GM18909 (cell line): ENCODE data around the gene EIF3J.
A peak's percentile ranks its signal among the peaks of the same experiment; 100 is the strongest.
"Not testable (repeated sequence)": the region's sequence is repeated elsewhere in the genome, so short reads cannot be mapped to it uniquely, and the experiment has no call there.

Source experiments
- ATAC-seq: cut with Tn5 transposase; IDR thresholded peaks from one replicate; pipeline ENCODE4 v1.9.1; 2021; ENCODE audit warnings: mild to moderate bottlenecking; ENCODE audit not compliant: unreplicated experiment, poor library complexity

The EIF3J gene

GRCh38 chr15:44536962-44537734 lies at the start of gene EIF3J:
TSS of gene EIF3J (plus strand) at chr15:44537147. CDS start at chr15:44537195, 48 bp downstream.
- peak; percentile 88 for ATAC-seq

- no peak for ATAC-seq
Observed at GRCh38 chr15:44489464-44489863, 47.5 kb upstream of the EIF3J start.

GRCh38 chr15:44490622-44491021 lies 46.3 kb upstream of the EIF3J start:
- no peak for ATAC-seq

GRCh38 chr15:44492040-44492439 lies 44.9 kb upstream of the EIF3J start:
- no peak for ATAC-seq

- no peak for ATAC-seq
Observed at GRCh38 chr15:44492672-44493071, 44.3 kb upstream of the EIF3J start.

GRCh38 chr15:44495562-44495961 lies 41.4 kb upstream of the EIF3J start:
- ATAC-seq, result no peak

- ATAC-seq, result no peak
Observed at GRCh38 chr15:44500555-44500954, 36.4 kb upstream of the EIF3J start.

GRCh38 chr15:44501768-44502366 lies 35.1 kb upstream of the EIF3J start:
- ATAC-seq, result no peak

GRCh38 chr15:44516436-44516835 lies 20.5 kb upstream of the EIF3J start:
- ATAC-seq, result no peak

- ATAC-seq, result no peak
Observed at GRCh38 chr15:44519537-44519936, 17.4 kb upstream of the EIF3J start.

- ATAC-seq, result no peak
Observed at GRCh38 chr15:44525018-44525417, 11.9 kb upstream of the EIF3J start.

GRCh38 chr15:44527241-44527640 lies 9.7 kb upstream of the EIF3J start:
- ATAC-seq, result no peak

- ATAC-seq, result no peak
Observed at GRCh38 chr15:44529864-44530604, 6.9 kb upstream of the EIF3J start.

GRCh38 chr15:44530653-44531052 lies 6.3 kb upstream of the EIF3J start:
- ATAC-seq, result no peak

GRCh38 chr15:44532275-44532674 lies 4.7 kb upstream of the EIF3J start:
- ATAC-seq, result not testable (repeated sequence)

GRCh38 chr15:44532689-44533088 lies 4.3 kb upstream of the EIF3J start:
- no peak for ATAC-seq

GRCh38 chr15:44535092-44535491 lies 1.9 kb upstream of the EIF3J start:
- ATAC-seq, result no peak

- no peak for ATAC-seq
Observed at GRCh38 chr15:44535523-44536301, 1.2 kb upstream of the EIF3J start.

- ATAC-seq, result peak; percentile 72
Observed at GRCh38 chr15:44536302-44536961, 515 bp upstream of the EIF3J start.

GRCh38 chr15:44537735-44538240 lies 841 bp downstream of the EIF3J start:
- ATAC-seq, result no peak
